Endothelial cell (in vitro differentiated cells): ENCODE results near the gene MEF2C. TPM values are rescaled to one million over a fixed set of nuclear protein-coding genes. Genes with fewer than 3 reads are reported as not detected.
A peak's percentile ranks its signal among the peaks of the same experiment; 100 is the strongest.

ENCODE experiments used
- DNase-seq: peaks from one replicate; pipeline ENCODE4 v3.0.0; 2021; ENCODE audit warnings: low spot score
- H3K27ac Mint-ChIP-seq: one replicate; pipeline ENCODE4 v1.8.0; 2021; ENCODE audit warnings: mixed read lengths, inconsistent platforms; ENCODE audit not compliant: unreplicated experiment
- H3K27me3 Mint-ChIP-seq: one replicate; pipeline ENCODE4 v1.8.0; 2021; ENCODE audit warnings: mild to moderate bottlenecking, moderate library complexity, mixed read lengths, inconsistent platforms; ENCODE audit not compliant: unreplicated experiment
- H3K36me3 Mint-ChIP-seq: one replicate; pipeline ENCODE4 v1.8.0; 2021; ENCODE audit warnings: mild to moderate bottlenecking, low read depth, mixed read lengths, inconsistent platforms; ENCODE audit not compliant: unreplicated experiment
- H3K4me1 Mint-ChIP-seq: one replicate; pipeline ENCODE4 v1.8.0; 2021; ENCODE audit warnings: mild to moderate bottlenecking, mixed read lengths, inconsistent platforms; ENCODE audit not compliant: unreplicated experiment
- H3K4me3 Mint-ChIP-seq: one replicate; pipeline ENCODE4 v1.8.0; 2021; ENCODE audit warnings: mild to moderate bottlenecking, mixed read lengths, inconsistent platforms; ENCODE audit not compliant: unreplicated experiment
- H3K9me3 Mint-ChIP-seq: one replicate; pipeline ENCODE4 v1.8.0; 2021; ENCODE audit warnings: mixed read lengths, inconsistent platforms; ENCODE audit not compliant: unreplicated experiment
- CTCF ChIP-seq: fragments of 200-600 bp; sonication (generic); IDR thresholded peaks from one replicate; pipeline ENCODE4 v1.5.0; 2021; ENCODE audit warnings: antibody characterized with exemption; ENCODE audit not compliant: unreplicated experiment
- total RNA-seq: library from RNA; stranded (reverse); fragmentation: NEBNext Ultra II Directional; extraction: Animal tissue kit (Norgen Biotek cat#: 25700); gene quantifications from one replicate; pipeline ENCODE4 v1.2.1, GENCODE V29; 2021; ENCODE audit not compliant: unreplicated experiment

The MEF2C gene
- total RNA-seq, 1 donor from 2014 or later: 134 TPM

- Mint-ChIP-seq H3K27me3 (peaks cover 5% of the 10 kb centered on the region), H3K36me3 (peaks cover 9% of the 10 kb centered on the region), H3K9me3 (no peaks in the 10 kb centered on the region), H3K4me1 (peaks cover 66% of the 10 kb centered on the region), H3K4me3 (peak overlapping the region; percentile 2), H3K27ac (peak overlapping the region; percentile 79)
- no peak for TF ChIP-seq CTCF
- no peak for DNase-seq
Observed at GRCh38 chr5:88819301-88819999, 63.5 kb downstream of the MEF2C start.

- Mint-ChIP-seq H3K4me3 (peak overlapping the region; percentile 76), H3K9me3 (no peaks in the 10 kb centered on the region), H3K4me1 (peaks cover 70% of the 10 kb centered on the region), H3K36me3 (peaks cover 6% of the 10 kb centered on the region), H3K27ac (peak overlapping the region; percentile 87), H3K27me3 (peaks cover 5% of the 10 kb centered on the region)
- no peak for TF ChIP-seq CTCF
- no peak for DNase-seq
Observed at GRCh38 chr5:88818296-88818695, 64.7 kb downstream of the MEF2C start.

GRCh38 chr5:88816195-88816594 lies 66.8 kb downstream of the MEF2C start:
- H3K4me1 Mint-ChIP-seq: peaks cover 75% of the 10 kb centered on the region
- peaks cover 4% of the 10 kb centered on the region for H3K36me3 Mint-ChIP-seq
- no peak overlapping the region for H3K4me3 Mint-ChIP-seq
- H3K27me3 Mint-ChIP-seq: peaks cover 4% of the 10 kb centered on the region
- no peaks in the 10 kb centered on the region for H3K9me3 Mint-ChIP-seq
- peak overlapping the region; percentile 95 for H3K27ac Mint-ChIP-seq
- no peak for TF ChIP-seq CTCF
- no peak for DNase-seq

GRCh38 chr5:88815050-88815789 lies 67.8 kb downstream of the MEF2C start:
- no peak for TF ChIP-seq CTCF
- peaks cover 4% of the 10 kb centered on the region for H3K27me3 Mint-ChIP-seq
- no peaks in the 10 kb centered on the region for H3K9me3 Mint-ChIP-seq
- H3K27ac Mint-ChIP-seq: peak overlapping the region; percentile 99
- DNase-seq: no peak
- H3K4me1 Mint-ChIP-seq: peaks cover 77% of the 10 kb centered on the region
- H3K36me3 Mint-ChIP-seq: peaks cover 4% of the 10 kb centered on the region
- H3K4me3 Mint-ChIP-seq: peak overlapping the region; percentile 60
